ENCODE measurements around the gene DGCR8.

DGCR8 gene

GRCh38 chr22:20096574-20097420, 16.8 kb downstream of the DGCR8 start:
- TF ChIP-seq ISL1 (CRISPR knock-in tag; IDR thresholded peaks at IDR 0.05) (no peak), TOX (CRISPR knock-in tag; IDR thresholded peaks at IDR 0.05; ENCODE audit: borderline replicate concordance) (no peak), BACH2 (CRISPR knock-in tag; IDR thresholded peaks at IDR 0.05; ENCODE audit: borderline replicate concordance) (no peak), PATZ1 (CRISPR knock-in tag; IDR thresholded peaks at IDR 0.05; ENCODE audit: borderline replicate concordance) (no peak), PPARA (CRISPR knock-in tag; IDR thresholded peaks at IDR 0.05; ENCODE audit: borderline replicate concordance) (no peak), ZFP30 (CRISPR knock-in tag; IDR thresholded peaks at IDR 0.05) (no peak), ARNTL (CRISPR knock-in tag; IDR thresholded peaks at IDR 0.05; ENCODE audit: borderline replicate concordance, low read depth) (no peak), GLIS3 (CRISPR knock-in tag; IDR thresholded peaks at IDR 0.05) (no peak), TCF4 (CRISPR knock-in tag; IDR thresholded peaks at IDR 0.05; ENCODE audit: borderline replicate concordance) (no peak), SNAI2 (CRISPR knock-in tag; IDR thresholded peaks at IDR 0.05) (no peak), ZNF70 (CRISPR knock-in tag; IDR thresholded peaks at IDR 0.05) (no peak), ESRRG (CRISPR knock-in tag; IDR thresholded peaks at IDR 0.05) (no peak), TSHZ2 (CRISPR knock-in tag; IDR thresholded peaks at IDR 0.05) (no peak)
- ATAC-seq, result no peak

- TF ChIP-seq CSRNP3 (CRISPR knock-in tag; IDR thresholded peaks at IDR 0.05), result no peak
- TF ChIP-seq TOX (CRISPR knock-in tag; IDR thresholded peaks at IDR 0.05; ENCODE audit: borderline replicate concordance), result no peak
- TF ChIP-seq ZC3H10 (CRISPR knock-in tag; IDR thresholded peaks at IDR 0.05), result no peak
- no peak for TF ChIP-seq ARNTL (CRISPR knock-in tag; IDR thresholded peaks at IDR 0.05; ENCODE audit: borderline replicate concordance, low read depth)
- no peak for TF ChIP-seq PATZ1 (CRISPR knock-in tag; IDR thresholded peaks at IDR 0.05; ENCODE audit: borderline replicate concordance)
- no peak for TF ChIP-seq ZNF565 (CRISPR knock-in tag; conservative IDR thresholded peaks at IDR 0.05; ENCODE audit: low read depth)
- TF ChIP-seq PPARA (CRISPR knock-in tag; IDR thresholded peaks at IDR 0.05; ENCODE audit: borderline replicate concordance), result no peak
- no peak for TF ChIP-seq ZFP3 (CRISPR knock-in tag; IDR thresholded peaks at IDR 0.05)
- TF ChIP-seq ZNF70 (CRISPR knock-in tag; IDR thresholded peaks at IDR 0.05), result no peak
- TF ChIP-seq CREB5 (CRISPR knock-in tag; IDR thresholded peaks at IDR 0.05; ENCODE audit: low read depth), result no peak
- no peak for TF ChIP-seq ZFP30 (CRISPR knock-in tag; IDR thresholded peaks at IDR 0.05)
- no peak for TF ChIP-seq TCF4 (CRISPR knock-in tag; IDR thresholded peaks at IDR 0.05; ENCODE audit: borderline replicate concordance)
- no peak for TF ChIP-seq BACH2 (CRISPR knock-in tag; IDR thresholded peaks at IDR 0.05; ENCODE audit: borderline replicate concordance)
- no peak for TF ChIP-seq TSHZ2 (CRISPR knock-in tag; IDR thresholded peaks at IDR 0.05)
- no peak for TF ChIP-seq RARB (CRISPR knock-in tag; IDR thresholded peaks at IDR 0.05)
- ATAC-seq, result no peak
These were observed 19.2 kb downstream of the DGCR8 start for GRCh38 chr22:20099099-20099711.

All from SK-N-SH treated with all-trans-retinoic acid at 6 μM for 48 hours (cell line).